ENCODE data around the gene TAS2R3. TPM values are rescaled to one million over a fixed set of nuclear protein-coding genes. Genes with fewer than 3 reads are reported as not detected.

The TAS2R3 gene
- total and polyA plus RNA-seq, 9 of the 15 experiments (the other 6 are each of a cell fraction or from before 2014, with no cell fraction given) = 0.37 to 1.9 (median 1.2) TPM; not detected in 2

DNA sequence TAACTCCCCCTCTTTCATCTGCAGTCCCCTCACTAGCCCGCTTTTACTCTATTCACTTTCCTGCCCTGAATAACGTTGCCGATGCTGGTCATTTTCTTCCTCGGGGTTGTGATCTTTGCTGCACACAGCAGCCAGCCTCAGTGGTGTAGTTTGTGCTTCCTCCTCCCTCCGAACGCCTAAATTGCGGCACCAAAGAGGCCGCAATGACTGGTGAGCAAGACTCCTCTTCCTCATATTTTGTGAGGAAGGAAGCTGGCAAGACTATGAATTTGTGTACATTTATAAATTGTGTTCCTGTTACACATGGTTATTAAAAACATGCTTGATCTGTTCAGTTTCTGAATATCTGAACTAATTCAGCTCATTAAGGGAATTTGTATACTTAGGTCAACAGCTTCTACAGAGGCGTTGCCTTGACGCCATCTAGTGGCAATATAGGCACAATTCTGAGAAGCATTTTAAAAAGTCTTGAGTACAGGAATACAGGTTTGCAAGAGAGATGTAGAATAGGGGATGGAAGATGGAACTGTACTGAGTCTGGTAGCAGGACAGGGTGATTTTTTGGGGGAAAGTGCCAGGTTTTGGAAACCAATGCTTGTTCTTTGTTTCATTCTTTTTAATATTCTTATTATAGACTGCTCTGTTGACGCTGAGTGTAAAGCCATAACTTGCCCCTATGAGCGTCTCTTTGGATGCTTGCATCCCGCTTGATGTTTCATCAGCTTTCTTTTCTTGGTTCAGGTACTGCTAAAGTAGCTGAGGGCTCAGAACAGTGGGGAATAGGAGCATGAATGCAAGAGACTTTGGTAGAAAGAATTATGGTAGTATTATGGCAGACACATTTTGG, 22.0 kb downstream of the TAS2R3 start (continued):
- TF ChIP-seq NR1H2 (CRISPR knock-in tag; IDR thresholded peaks at IDR 0.05) = no peak

DNA sequence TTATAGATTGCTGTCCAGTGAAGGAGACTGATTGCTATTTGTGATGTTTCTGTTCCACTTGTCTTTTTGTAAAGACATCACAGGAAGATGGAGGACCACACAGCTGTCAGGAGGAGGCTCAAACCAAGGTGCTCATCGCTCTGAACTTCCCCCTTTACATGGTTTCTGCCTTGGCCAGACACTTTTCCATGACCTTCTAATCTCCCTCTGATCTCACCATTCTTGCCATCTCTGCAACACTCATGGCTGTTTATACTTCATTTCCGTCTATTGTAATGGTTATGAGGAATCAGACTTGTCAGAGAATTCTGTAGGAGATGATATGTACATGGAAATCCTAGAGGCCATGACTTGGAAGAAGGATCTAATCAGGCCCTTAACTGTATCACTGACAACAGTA, 24.4 kb downstream of the TAS2R3 start:
- no peak for TF ChIP-seq TSC22D4 (tag; IDR thresholded peaks at IDR 0.05)
- TF ChIP-seq ZNF384 (IDR thresholded peaks at IDR 0.05; ENCODE audit: low read depth, low read length) = no peak
- no peak for TF ChIP-seq RBM15 (IDR thresholded peaks at IDR 0.05; ENCODE audit: insufficient read depth, low read length)
- no peak for TF ChIP-seq ETV1 (tag; conservative IDR thresholded peaks at IDR 0.05; ENCODE audit: low read depth)
- TF ChIP-seq, protein P1, sequence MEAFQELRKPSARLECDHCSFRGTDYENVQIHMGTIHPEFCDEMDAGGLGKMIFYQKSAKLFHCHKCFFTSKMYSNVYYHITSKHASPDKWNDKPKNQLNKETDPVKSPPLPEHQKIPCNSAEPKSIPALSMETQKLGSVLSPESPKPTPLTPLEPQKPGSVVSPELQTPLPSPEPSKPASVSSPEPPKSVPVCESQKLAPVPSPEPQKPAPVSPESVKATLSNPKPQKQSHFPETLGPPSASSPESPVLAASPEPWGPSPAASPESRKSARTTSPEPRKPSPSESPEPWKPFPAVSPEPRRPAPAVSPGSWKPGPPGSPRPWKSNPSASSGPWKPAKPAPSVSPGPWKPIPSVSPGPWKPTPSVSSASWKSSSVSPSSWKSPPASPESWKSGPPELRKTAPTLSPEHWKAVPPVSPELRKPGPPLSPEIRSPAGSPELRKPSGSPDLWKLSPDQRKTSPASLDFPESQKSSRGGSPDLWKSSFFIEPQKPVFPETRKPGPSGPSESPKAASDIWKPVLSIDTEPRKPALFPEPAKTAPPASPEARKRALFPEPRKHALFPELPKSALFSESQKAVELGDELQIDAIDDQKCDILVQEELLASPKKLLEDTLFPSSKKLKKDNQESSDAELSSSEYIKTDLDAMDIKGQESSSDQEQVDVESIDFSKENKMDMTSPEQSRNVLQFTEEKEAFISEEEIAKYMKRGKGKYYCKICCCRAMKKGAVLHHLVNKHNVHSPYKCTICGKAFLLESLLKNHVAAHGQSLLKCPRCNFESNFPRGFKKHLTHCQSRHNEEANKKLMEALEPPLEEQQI (IDR thresholded peaks at IDR 0.05) = no peak
- TF ChIP-seq KAT7 (CRISPR knock-in tag; IDR thresholded peaks at IDR 0.05; ENCODE audit: borderline replicate concordance) = no peak
- TF ChIP-seq PYGO2 (tag; IDR thresholded peaks at IDR 0.05) = no peak
- TF ChIP-seq ARID1B (IDR thresholded peaks at IDR 0.05) = no peak
- TF ChIP-seq PHTF2 (CRISPR knock-in tag; IDR thresholded peaks at IDR 0.05) = no peak
- TF ChIP-seq CHD2 (IDR thresholded peaks at IDR 0.05; ENCODE audit: low read depth, low read length) = no peak
- no peak for TF ChIP-seq KDM4B (IDR thresholded peaks at IDR 0.05; ENCODE audit: borderline replicate concordance in 2 of 2, low read depth in 1 of 2)
- no peak overlapping the region for H3K4me2 ChIP-seq (ENCODE audit: insufficient read depth, low read length)
- BruUV-seq (replicated peaks) = no TSS peak
- no peaks in the 10 kb centered on the region for H3K9me3 ChIP-seq (replicated peaks; ENCODE audit: control insufficient read depth, insufficient read depth, low read depth, low read length)
- H3K4me1 ChIP-seq (replicated peaks in 1 of 2; ENCODE audit: control insufficient read depth in 2 of 2, insufficient read depth in 2 of 2, low read length in 2 of 2) = no peaks in the 10 kb centered on the region
- no peak overlapping the region for H2AFZ ChIP-seq (ENCODE audit: low read depth, low read length)
- CTCF ChIA-PET (ENCODE audit: low intra/inter-chr PET ratio) = no interaction called here
- no peaks in the 10 kb centered on the region for H3K27me3 ChIP-seq (ENCODE audit: control insufficient read depth in 2 of 2, insufficient read depth in 2 of 2, low read length in 2 of 2)
- intact Hi-C loops (cut with micrococcal nuclease) = no loop called here
- DNase-seq (ENCODE audit: extremely low read depth in 1 of 4, low spot score in 3 of 4) (no peak), FAIRE-seq (no peak), ATAC-seq (no peak)
- no peak overlapping the region for H3K9ac ChIP-seq (ENCODE audit: insufficient read depth in 1 of 2, low read depth in 2 of 2, low read length in 2 of 2)
- H3K27ac ChIP-seq (ENCODE audit: extremely low read depth, low read depth, low read length) = no peak overlapping the region
- POLR2A ChIA-PET = no interaction called here
- in situ Hi-C loops (cut with MboI) = no loop called here
- no peaks in the 10 kb centered on the region for H3K9me1 ChIP-seq (ENCODE audit: control insufficient read depth, insufficient read depth, low read length)
- no peak overlapping the region for H3K4me3 ChIP-seq
- 83% methylated on average over 2 of the region's 2 CpGs for WGBS (ENCODE audit: insufficient coverage, low coverage, missing lambda C conversion rate)
- H3K79me2 ChIP-seq (ENCODE audit: control insufficient read depth, insufficient read depth, low read length) = peaks cover 2% of the 10 kb centered on the region; the same call in 1 of the 3 replicates
- no peaks in the 10 kb centered on the region for H4K20me1 ChIP-seq (replicated peaks; ENCODE audit: control insufficient read depth, insufficient read depth, low read length)
- peaks cover 26% of the 10 kb centered on the region; the same call in 1 of the 3 replicates for H3K36me3 ChIP-seq (ENCODE audit: control insufficient read depth, insufficient read depth, low read length)
